ENCODE results near the gene JARID2.

JARID2 gene

GRCh38 chr6:15330174-15330944 is 84.5 kb downstream of the JARID2 start:
- Histone ChIP-seq H3K27ac (ENCODE audit: low read depth, low read length) (no peak overlapping the region), H3K9ac (ENCODE audit: low read length) (no peak overlapping the region), H3K27me3 (ENCODE audit: control insufficient read depth, insufficient read depth, low read length) (no peaks in the 10 kb centered on the region), H3K36me3 (ENCODE audit: control insufficient read depth, insufficient read depth, low read length) (no peaks in the 10 kb centered on the region), H3K4me1 (ENCODE audit: control insufficient read depth, insufficient read depth, low read length) (peaks cover 5% of the 10 kb centered on the region), H3K4me3 (ENCODE audit: low read length) (no peak overlapping the region)

DNA sequence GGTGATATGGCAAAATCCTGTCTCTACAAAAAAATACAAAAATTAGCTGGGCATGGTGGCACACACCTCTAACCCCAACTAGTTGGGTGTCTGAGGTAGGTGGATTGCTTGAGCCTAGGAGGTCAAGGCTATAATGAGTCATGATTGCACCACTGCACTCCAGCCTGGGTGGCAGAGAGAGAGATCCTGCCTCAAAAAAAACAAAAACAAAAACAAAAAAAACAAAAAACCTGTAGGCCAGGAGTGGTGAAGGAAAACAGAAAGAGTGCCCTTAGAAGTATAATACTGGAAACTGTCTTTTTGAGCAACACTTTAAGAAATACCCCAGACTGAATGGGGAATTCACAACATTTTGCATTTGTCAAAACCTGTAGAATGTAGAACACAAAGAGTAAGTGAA is 85.3 kb downstream of the JARID2 start:
- no peak overlapping the region for H3K4me3 ChIP-seq (ENCODE audit: low read length)
- H3K27ac ChIP-seq (ENCODE audit: low read depth, low read length), result no peak overlapping the region
- no peak overlapping the region for H3K9ac ChIP-seq (ENCODE audit: low read length)
- H3K27me3 ChIP-seq (ENCODE audit: control insufficient read depth, insufficient read depth, low read length), result no peaks in the 10 kb centered on the region
- no peaks in the 10 kb centered on the region for H3K36me3 ChIP-seq (ENCODE audit: control insufficient read depth, insufficient read depth, low read length)
- H3K4me1 ChIP-seq (ENCODE audit: control insufficient read depth, insufficient read depth, low read length), result peaks cover 5% of the 10 kb centered on the region

GRCh38 chr6:15331629-15332251 is 85.9 kb downstream of the JARID2 start:
- H3K4me1 ChIP-seq (ENCODE audit: control insufficient read depth, insufficient read depth, low read length), result peaks cover 5% of the 10 kb centered on the region
- H3K36me3 ChIP-seq (ENCODE audit: control insufficient read depth, insufficient read depth, low read length), result no peaks in the 10 kb centered on the region

DNA sequence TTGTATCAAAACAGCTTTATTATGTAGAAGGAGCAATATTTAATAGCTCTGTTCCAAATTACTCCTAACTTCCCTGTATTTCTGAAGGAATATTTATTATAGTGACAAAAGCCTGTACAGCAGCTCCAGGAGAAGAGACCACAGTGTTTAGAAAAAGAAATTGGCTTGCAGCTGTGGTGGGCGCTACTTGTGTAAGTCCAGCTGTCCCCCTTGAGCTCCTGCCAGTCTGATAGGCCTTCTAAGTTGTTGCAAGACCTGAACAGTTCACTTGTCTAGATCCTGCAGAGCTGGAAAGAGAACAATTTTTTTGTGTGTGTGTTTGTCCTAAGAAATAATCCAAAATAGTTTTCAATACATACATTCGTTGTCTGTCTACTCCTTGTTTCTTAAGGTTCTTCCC is 86.6 kb downstream of the JARID2 start:
- Histone ChIP-seq H3K27ac (ENCODE audit: low read depth, low read length) (no peak overlapping the region), H3K4me1 (ENCODE audit: control insufficient read depth, insufficient read depth, low read length) (peaks cover 5% of the 10 kb centered on the region), H3K4me3 (ENCODE audit: low read length) (no peak overlapping the region), H3K27me3 (ENCODE audit: control insufficient read depth, insufficient read depth, low read length) (no peaks in the 10 kb centered on the region), H3K9ac (ENCODE audit: low read length) (no peak overlapping the region), H3K36me3 (ENCODE audit: control insufficient read depth, insufficient read depth, low read length) (no peaks in the 10 kb centered on the region)

More at GRCh38 chr6:15331629-15332251, 85.9 kb downstream of the JARID2 start:
- no peak overlapping the region for H3K9ac ChIP-seq (ENCODE audit: low read length)
- no peak overlapping the region for H3K4me3 ChIP-seq (ENCODE audit: low read length)
- no peak overlapping the region for H3K27ac ChIP-seq (ENCODE audit: low read depth, low read length)
- H3K27me3 ChIP-seq (ENCODE audit: control insufficient read depth, insufficient read depth, low read length), result no peaks in the 10 kb centered on the region

DNA sequence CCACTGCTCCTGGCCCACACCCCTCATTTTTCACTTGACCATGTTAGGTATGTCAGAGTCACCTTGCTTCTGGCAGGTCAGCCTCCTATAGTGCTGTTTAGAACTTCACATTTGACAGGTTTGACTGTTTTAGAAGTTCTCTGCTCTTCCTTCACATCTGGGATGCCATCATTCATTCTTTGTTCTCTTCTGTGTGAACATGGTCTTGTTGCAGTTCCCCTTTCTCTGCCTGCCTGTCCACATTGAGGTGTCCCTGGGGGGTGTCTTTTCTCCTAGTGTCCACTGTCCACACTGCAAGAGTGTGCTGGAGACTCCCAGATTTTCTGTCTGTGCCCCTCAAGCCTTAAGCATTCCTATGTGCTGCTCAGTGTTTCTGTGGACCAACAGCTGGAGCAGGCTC is 89.5 kb downstream of the JARID2 start:
- no peaks in the 10 kb centered on the region for H3K36me3 ChIP-seq (ENCODE audit: control insufficient read depth, insufficient read depth, low read length)
- no peak overlapping the region for H3K9ac ChIP-seq (ENCODE audit: low read length)
- no peak overlapping the region for H3K27ac ChIP-seq (ENCODE audit: low read depth, low read length)
- H3K27me3 ChIP-seq (ENCODE audit: control insufficient read depth, insufficient read depth, low read length), result no peaks in the 10 kb centered on the region
- peaks cover 2% of the 10 kb centered on the region for H3K4me1 ChIP-seq (ENCODE audit: control insufficient read depth, insufficient read depth, low read length)
- no peak overlapping the region for H3K4me3 ChIP-seq (ENCODE audit: low read length)

- Histone ChIP-seq H3K27me3 (ENCODE audit: control insufficient read depth, insufficient read depth, low read length) (no peaks in the 10 kb centered on the region), H3K36me3 (ENCODE audit: control insufficient read depth, insufficient read depth, low read length) (no peaks in the 10 kb centered on the region), H3K27ac (ENCODE audit: low read depth, low read length) (no peak overlapping the region), H3K4me3 (ENCODE audit: low read length) (no peak overlapping the region), H3K9ac (ENCODE audit: low read length) (no peak overlapping the region), H3K4me1 (ENCODE audit: control insufficient read depth, insufficient read depth, low read length) (peaks cover 2% of the 10 kb centered on the region)
Measured at GRCh38 chr6:15335916-15336315, 90.0 kb downstream of the JARID2 start.

DNA sequence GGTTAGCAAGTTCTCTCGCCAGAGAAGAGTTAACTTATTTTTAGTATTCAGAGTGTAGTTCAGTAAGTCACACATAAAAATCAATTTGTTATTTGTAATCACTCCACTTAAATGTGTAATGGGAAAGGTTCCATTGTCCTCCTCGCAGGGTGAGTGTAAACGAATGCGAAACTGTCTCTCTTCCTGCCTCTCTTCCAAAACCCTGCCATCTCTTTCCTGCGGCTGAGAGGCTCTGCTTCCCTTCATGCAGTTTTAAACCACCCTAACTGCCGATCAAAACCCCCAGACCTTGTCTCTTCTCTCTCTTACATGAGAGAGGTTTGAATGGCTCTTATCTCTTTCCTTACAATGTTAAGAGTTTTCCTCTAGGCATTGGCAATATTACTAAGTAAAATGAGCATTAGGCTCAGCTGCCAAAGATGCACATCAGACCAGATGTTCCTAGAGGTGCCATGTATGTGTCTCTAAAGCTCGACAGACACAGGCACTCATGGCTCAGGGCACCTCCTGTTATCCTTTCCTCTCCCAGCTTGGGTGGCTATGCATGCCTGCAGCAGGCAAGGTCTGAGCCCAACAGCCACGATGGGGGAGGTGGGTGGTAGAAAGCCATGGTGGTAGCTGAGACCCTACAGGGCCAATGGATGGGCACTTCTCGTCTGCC is 91.2 kb downstream of the JARID2 start:
- Histone ChIP-seq H3K4me3 (ENCODE audit: low read length) (no peak overlapping the region), H3K27ac (ENCODE audit: low read depth, low read length) (no peak overlapping the region), H3K36me3 (ENCODE audit: control insufficient read depth, insufficient read depth, low read length) (no peaks in the 10 kb centered on the region), H3K4me1 (ENCODE audit: control insufficient read depth, insufficient read depth, low read length) (no peaks in the 10 kb centered on the region), H3K9ac (ENCODE audit: low read length) (no peak overlapping the region), H3K27me3 (ENCODE audit: control insufficient read depth, insufficient read depth, low read length) (no peaks in the 10 kb centered on the region)

DNA sequence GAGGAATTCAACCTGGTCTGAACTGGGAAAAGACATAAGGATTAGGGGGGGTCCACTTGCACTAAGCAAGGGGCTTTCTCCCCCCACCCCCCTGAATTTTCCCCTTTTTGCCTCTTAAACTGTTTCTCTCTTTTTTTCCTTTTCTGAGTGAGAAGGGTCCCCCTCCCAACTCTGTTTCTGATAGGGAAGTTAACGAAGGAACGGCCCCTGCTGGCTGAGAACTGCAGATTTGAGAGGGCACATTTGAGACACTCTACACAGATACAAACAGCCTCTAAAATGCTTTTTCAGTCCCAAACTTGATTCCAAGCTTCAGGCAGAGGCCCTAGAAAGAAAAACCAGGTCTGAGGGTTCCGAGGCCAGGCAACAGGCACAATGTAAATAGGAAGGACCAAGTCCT is 91.7 kb downstream of the JARID2 start:
- Histone ChIP-seq H3K27ac (ENCODE audit: low read depth, low read length) (no peak overlapping the region), H3K9ac (ENCODE audit: low read length) (no peak overlapping the region), H3K4me3 (ENCODE audit: low read length) (no peak overlapping the region), H3K4me1 (ENCODE audit: control insufficient read depth, insufficient read depth, low read length) (no peaks in the 10 kb centered on the region), H3K27me3 (ENCODE audit: control insufficient read depth, insufficient read depth, low read length) (no peaks in the 10 kb centered on the region), H3K36me3 (ENCODE audit: control insufficient read depth, insufficient read depth, low read length) (no peaks in the 10 kb centered on the region)

- Histone ChIP-seq H3K36me3 (ENCODE audit: control insufficient read depth, insufficient read depth, low read length) (no peaks in the 10 kb centered on the region), H3K4me1 (ENCODE audit: control insufficient read depth, insufficient read depth, low read length) (peaks cover 1% of the 10 kb centered on the region), H3K27ac (ENCODE audit: low read depth, low read length) (no peak overlapping the region), H3K4me3 (ENCODE audit: low read length) (no peak overlapping the region), H3K27me3 (ENCODE audit: control insufficient read depth, insufficient read depth, low read length) (no peaks in the 10 kb centered on the region), H3K9ac (ENCODE audit: low read length) (no peak overlapping the region)
Measured at GRCh38 chr6:15338476-15338875, 92.6 kb downstream of the JARID2 start.

GRCh38 chr6:15339081-15339480 is 93.2 kb downstream of the JARID2 start:
- Histone ChIP-seq H3K27me3 (ENCODE audit: control insufficient read depth, insufficient read depth, low read length) (no peaks in the 10 kb centered on the region), H3K4me3 (ENCODE audit: low read length) (no peak overlapping the region), H3K9ac (ENCODE audit: low read length) (no peak overlapping the region), H3K27ac (ENCODE audit: low read depth, low read length) (no peak overlapping the region), H3K4me1 (ENCODE audit: control insufficient read depth, insufficient read depth, low read length) (peaks cover 2% of the 10 kb centered on the region), H3K36me3 (ENCODE audit: control insufficient read depth, insufficient read depth, low read length) (no peaks in the 10 kb centered on the region)

- Histone ChIP-seq H3K36me3 (ENCODE audit: control insufficient read depth, insufficient read depth, low read length) (no peaks in the 10 kb centered on the region), H3K4me3 (ENCODE audit: low read length) (no peak overlapping the region), H3K27ac (ENCODE audit: low read depth, low read length) (no peak overlapping the region), H3K27me3 (ENCODE audit: control insufficient read depth, insufficient read depth, low read length) (no peaks in the 10 kb centered on the region), H3K9ac (ENCODE audit: low read length) (no peak overlapping the region), H3K4me1 (ENCODE audit: control insufficient read depth, insufficient read depth, low read length) (peaks cover 2% of the 10 kb centered on the region)
Measured at GRCh38 chr6:15340105-15340601, 94.3 kb downstream of the JARID2 start.

- no peaks in the 10 kb centered on the region for H3K27me3 ChIP-seq (ENCODE audit: control insufficient read depth, insufficient read depth, low read length)
- H3K9ac ChIP-seq (ENCODE audit: low read length), result no peak overlapping the region
- H3K36me3 ChIP-seq (ENCODE audit: control insufficient read depth, insufficient read depth, low read length), result no peaks in the 10 kb centered on the region
- H3K4me3 ChIP-seq (ENCODE audit: low read length), result no peak overlapping the region
- no peak overlapping the region for H3K27ac ChIP-seq (ENCODE audit: low read depth, low read length)
- peaks cover 2% of the 10 kb centered on the region for H3K4me1 ChIP-seq (ENCODE audit: control insufficient read depth, insufficient read depth, low read length)
Measured at GRCh38 chr6:15340775-15341174, 94.9 kb downstream of the JARID2 start.
